HG02759 (cell line): ENCODE measurements around the gene KIF5C.
"Not testable (repeated sequence)": the region's sequence is repeated elsewhere in the genome, so short reads cannot be mapped to it uniquely, and the experiment has no call there.

Source experiments
- ATAC-seq: cut with Tn5 transposase; IDR thresholded peaks from one replicate; pipeline ENCODE4 v1.9.1; 2021; ENCODE audit warnings: mild to moderate bottlenecking, moderate library complexity; ENCODE audit not compliant: unreplicated experiment

Gene KIF5C

GRCh38 chr2:148959745-148960144 is 84.7 kb downstream of the KIF5C start:
- ATAC-seq: no peak

- no peak for ATAC-seq
These were observed 85.5 kb downstream of the KIF5C start for GRCh38 chr2:148960483-148960882.

GRCh38 chr2:148963461-148963860 is 88.4 kb downstream of the KIF5C start:
- ATAC-seq: no peak

DNA sequence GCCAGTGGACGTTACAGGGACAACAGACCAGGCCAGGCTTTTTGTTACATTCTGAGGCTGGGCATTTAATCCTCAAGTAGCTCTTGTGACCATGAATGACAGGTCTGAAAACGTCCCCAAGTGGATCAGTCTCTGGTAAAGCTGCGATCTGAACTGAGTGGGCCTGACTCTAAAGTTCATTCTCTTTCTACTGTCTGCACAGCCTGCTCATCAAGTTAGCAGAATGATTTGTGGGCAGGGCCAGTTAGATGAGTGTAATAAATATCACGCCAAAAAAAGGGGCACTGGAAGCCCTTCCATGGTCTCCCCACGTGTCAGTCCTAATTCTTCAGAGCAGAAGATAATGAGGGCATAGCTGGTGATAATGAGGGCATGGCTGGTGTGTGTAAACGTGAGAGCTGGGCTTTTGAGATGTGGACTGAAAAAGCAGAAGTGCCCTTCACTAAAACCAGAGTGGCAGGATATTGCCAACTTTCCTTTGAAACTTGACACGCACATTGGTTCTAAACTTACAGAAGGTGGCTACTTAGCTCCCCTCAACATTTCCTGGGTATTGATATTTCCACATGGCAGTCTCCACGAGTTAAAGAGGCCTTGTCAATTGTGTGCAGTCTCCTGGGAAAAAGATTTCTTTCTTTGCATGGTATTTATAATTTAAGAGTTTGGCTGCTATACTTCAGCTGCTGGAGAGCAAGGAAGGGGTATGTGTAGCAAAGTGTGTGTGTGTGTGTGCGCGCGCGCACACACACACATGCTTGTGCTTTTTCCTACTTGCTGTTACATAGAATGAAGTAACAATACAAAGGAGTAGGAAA is 90.8 kb downstream of the KIF5C start:
- peak; percentile 78 for ATAC-seq

GRCh38 chr2:148966438-148966758 is 91.4 kb downstream of the KIF5C start:
- no peak for ATAC-seq

GRCh38 chr2:148967056-148967455 is 92.0 kb downstream of the KIF5C start:
- no peak for ATAC-seq

GRCh38 chr2:148967578-148967977 is 92.6 kb downstream of the KIF5C start:
- ATAC-seq: no peak

GRCh38 chr2:148968301-148968700 is 93.3 kb downstream of the KIF5C start:
- ATAC-seq: no peak

- no peak for ATAC-seq
These were observed 93.8 kb downstream of the KIF5C start for GRCh38 chr2:148968776-148969319.

- ATAC-seq: no peak
These were observed 94.6 kb downstream of the KIF5C start for GRCh38 chr2:148969659-148970061.

DNA sequence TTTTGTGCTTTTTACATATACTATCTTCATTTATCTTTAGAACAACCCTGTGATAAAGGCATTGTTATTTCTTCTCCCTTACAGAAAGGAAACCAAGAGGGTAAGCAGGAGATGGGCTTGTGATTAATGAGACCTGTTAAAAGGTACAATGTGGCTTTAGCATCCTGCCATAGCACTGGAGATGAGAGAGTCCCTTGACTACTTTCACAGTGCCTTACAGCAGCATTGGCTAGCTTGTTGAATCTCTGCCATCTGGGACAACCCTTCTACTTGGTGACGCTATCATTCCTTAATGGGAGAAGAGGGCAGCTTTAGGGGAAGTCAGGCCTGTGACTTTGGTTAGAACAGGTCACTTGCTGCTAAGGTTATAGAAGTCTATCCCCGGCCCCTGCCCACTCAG is 95.4 kb downstream of the KIF5C start:
- ATAC-seq: no peak

GRCh38 chr2:148971547-148971946 is 96.5 kb downstream of the KIF5C start:
- peak; percentile 73 for ATAC-seq

- ATAC-seq: no peak
These were observed 99.1 kb downstream of the KIF5C start for GRCh38 chr2:148974095-148974494.

DNA sequence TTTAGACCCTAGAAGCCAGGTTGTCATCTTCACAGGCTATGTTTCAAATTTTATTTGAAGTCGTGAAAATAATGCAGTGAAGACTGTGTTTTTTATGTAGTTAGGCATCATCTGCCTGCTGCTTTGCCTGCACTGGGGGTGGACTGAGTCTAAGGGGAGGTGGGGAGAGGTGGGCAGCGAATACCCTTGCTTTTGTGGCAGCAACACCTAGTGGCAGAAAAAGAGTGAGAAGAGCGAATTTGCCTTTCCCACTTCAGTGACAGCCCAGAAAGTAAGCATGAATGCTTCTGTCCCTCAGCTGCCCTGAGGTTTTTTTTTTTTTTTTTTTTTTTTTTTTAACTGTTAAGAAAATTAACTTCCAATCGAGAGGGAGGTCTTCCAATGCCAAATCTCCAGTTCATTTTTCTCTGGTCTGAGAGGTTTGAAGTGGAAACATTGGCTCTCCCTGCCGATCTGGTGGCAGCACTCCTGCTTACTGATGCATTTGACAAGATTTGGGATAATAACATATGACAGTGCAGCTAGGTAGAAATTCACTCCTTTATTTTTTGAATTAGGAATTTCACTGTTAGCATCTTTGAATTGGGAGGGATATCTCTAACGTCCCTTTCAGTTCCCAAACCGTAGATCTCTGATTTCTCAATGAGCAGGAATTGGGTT is 103.1 kb downstream of the KIF5C start:
- no peak for ATAC-seq

DNA sequence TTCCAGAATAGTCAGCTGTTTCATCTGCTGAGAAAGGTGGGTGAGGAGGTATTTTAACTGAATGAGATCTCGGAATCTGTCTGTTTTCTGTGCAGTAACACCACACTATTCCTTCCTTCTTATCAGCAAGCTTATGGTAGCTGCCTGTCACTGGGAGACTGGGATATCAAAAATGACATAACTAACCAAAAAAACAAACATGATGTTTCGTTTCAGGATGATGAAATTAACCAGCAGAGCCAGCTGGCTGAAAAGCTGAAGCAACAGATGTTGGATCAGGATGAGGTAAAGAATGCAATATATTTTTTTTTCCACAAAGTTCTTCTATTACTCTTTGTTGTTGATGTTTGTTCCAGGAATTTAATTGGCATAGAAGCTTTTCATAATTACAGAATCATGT is 103.7 kb downstream of the KIF5C start:
- ATAC-seq: no peak

- ATAC-seq: no peak
These were observed 104.3 kb downstream of the KIF5C start for GRCh38 chr2:148979164-148979918.

- no peak for ATAC-seq
These were observed 104.9 kb downstream of the KIF5C start for GRCh38 chr2:148979919-148980277.

DNA sequence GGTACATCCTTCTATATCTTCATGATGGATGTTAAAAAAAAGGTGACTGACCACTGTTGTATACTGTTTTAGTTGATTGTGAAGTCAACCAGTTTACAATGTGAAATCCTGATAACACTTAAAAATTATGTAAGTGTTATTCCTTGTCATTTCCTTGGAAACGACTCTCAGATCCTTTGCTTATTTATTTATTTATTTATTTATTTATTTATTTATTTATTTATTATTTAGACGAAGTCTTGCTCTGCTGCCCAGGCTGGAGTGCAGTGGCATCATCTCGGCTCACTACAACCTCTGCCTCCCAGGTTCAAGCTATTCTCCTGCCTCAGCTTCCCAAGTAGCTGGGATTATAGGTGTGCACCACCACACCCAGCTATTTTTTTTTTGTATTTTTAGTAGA is 105.5 kb downstream of the KIF5C start:
- ATAC-seq: not testable (repeated sequence)

GRCh38 chr2:148981324-148981723 is 106.3 kb downstream of the KIF5C start:
- no peak for ATAC-seq

DNA sequence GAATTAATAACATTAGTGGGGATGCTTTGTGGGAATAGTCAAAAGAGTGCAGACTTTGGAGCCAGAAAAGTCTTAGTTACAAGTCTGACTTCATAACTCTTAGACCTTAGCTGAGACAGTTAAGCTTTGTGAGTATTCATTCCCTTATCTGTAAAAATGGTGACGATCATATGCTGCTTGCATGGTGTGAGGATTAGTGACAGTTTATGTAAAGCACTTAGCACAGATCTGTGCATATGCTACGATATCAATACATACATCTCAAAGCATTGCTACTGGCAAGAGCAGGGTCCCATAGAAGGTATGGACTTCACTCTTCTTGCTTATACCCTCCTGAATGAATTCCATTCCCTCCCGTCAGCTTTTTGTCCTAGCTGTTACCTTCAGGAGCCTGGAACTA is 106.8 kb downstream of the KIF5C start:
- ATAC-seq: no peak

DNA sequence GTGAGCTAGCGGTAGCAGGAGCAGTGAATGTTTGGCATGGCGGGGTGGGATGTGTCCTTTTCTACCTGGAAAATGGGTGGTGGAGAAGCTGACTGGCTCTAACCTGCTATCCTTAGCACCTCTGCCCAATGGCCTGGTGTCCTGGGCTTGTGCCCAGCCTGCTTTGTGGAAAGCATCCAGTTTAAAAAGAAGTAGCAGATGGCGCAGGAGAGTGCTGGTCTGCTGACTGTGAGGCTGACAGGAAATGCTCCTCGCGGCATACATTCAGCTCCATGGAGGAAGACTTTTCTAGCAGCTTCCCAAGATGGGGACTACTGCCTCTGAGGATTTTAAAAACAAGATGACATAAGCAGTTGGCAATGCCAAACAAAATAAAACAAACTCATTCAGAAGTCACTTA is 107.3 kb downstream of the KIF5C start:
- ATAC-seq: no peak

GRCh38 chr2:148983896-148984295 is 108.9 kb downstream of the KIF5C start:
- no peak for ATAC-seq
